Panc1 (cell line): ENCODE results near the gene CCNG2.

Experiments
- CTCF ChIP-seq: fragments of 450-650 bp; IDR thresholded peaks from 2 replicates; pipeline ENCODE4 v1.5.1; 2017; ENCODE audit warnings: mild to moderate bottlenecking
- POLR2AphosphoS5 ChIP-seq: IDR thresholded peaks from 2 replicates; pipeline ENCODE4 v1.6.1; 2012; ENCODE audit warnings: mild to moderate bottlenecking, low read depth, low read length, moderate library complexity

DNA sequence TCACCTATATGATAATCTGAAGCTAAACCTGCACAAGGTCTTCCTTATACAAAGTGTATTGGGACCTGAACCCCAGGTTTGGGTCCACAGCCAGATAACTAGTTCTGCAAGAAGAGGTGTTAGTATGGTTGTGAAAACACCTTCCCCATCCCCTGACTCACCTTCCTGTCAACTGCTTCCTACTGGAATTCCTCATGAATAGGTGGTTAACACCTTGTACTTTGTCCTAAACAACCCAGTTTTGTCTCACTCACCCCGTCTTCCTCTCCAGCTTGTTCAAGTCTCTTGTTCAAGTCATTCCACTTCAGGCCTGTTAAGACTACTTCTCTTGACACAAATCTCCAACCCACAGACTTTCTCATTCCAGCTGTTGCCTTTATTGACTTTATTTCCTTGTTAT, 45.5 kb downstream of the CCNG2 start:
- TF ChIP-seq CTCF: no peak
- TF ChIP-seq POLR2AphosphoS5: no peak
